Panc1 (cell line): ENCODE measurements around the gene RFFL.

Experiments
- CTCF ChIP-seq: fragments of 450-650 bp; IDR thresholded peaks from 2 replicates; pipeline ENCODE4 v1.5.1; 2017; ENCODE audit warnings: mild to moderate bottlenecking
- POLR2AphosphoS5 ChIP-seq: IDR thresholded peaks from 2 replicates; pipeline ENCODE4 v1.6.1; 2012; ENCODE audit warnings: mild to moderate bottlenecking, low read depth, low read length, moderate library complexity
- REST ChIP-seq, 2 experiments: IDR thresholded peaks; 2 replicates each; pipeline ENCODE4 v1.6.1; 2011 to 2012; ENCODE audit warnings: low read depth in 2 of 2, control low read depth in 1 of 2, low read length in 1 of 2, mild to moderate bottlenecking in 1 of 2, moderate library complexity in 1 of 2; ENCODE audit not compliant: insufficient read depth in 1 of 2
- SIN3A ChIP-seq: IDR thresholded peaks from 2 replicates; pipeline ENCODE4 v1.6.1; 2012; ENCODE audit warnings: low read depth, mild to moderate bottlenecking, low read length, moderate library complexity, borderline replicate concordance; ENCODE audit not compliant: insufficient read depth
- TCF7L2 ChIP-seq: IDR thresholded peaks from 2 replicates; pipeline ENCODE4 v1.6.1; 2011; ENCODE audit warnings: mild to moderate bottlenecking, low read depth, low read length, inconsistent platforms

GRCh38 chr17:35011671-35012216 is 51.8 kb downstream of the RFFL start:
- TF ChIP-seq CTCF (no peak), REST (IDR thresholded peaks at IDR 0.05; ENCODE audit: insufficient read depth in 1 of 2, low read depth in 2 of 2, low read length in 1 of 2) (no peak), POLR2AphosphoS5 (no peak), TCF7L2 (no peak), SIN3A (no peak)
